K562 (cell line): ENCODE data around the gene SPZ1. TPM values are rescaled to one million over a fixed set of nuclear protein-coding genes. Genes with fewer than 3 reads are reported as not detected.

ENCODE experiments used
- ATAC-seq: fragments of 200-7000 bp; cut with Tn5 transposase; 3 replicates; pipeline ENCODE4 v1.9.1; 2020; ENCODE audit warnings: moderate library complexity
- BruUV-seq: library from RNA; stranded (reverse); fragments of 400-500 nt; replicated peaks from 2 replicates; lab custom pipeline; 2021; lab: Mats Ljungman, UMichigan
- CTCF ChIA-PET: fragments of 300-600 bp; formaldehyde crosslinking; extraction: SDS; loops from one replicate; lab custom pipeline; 2021; ENCODE audit warnings: low intra/inter-chr PET ratio; lab: Yijun Ruan, JAX
- POLR2A ChIA-PET: fragments of 300-600, 350-650 bp; sonication (Branson Sonifier 250); formaldehyde crosslinking; extraction: SDS; loops from one replicate; lab custom pipeline; 2021; ENCODE audit warnings: antibody characterized with exemption, inconsistent platforms; lab: Yijun Ruan, JAX
- DNase-seq, 4 experiments: peaks; one replicate each; pipeline versions ENCODE4 v3.0.0 to v3.0.0-alpha.2; 2011 to 2018; ENCODE audit warnings: low spot score in 3 of 4, mixed read lengths in 3 of 4; ENCODE audit errors: extremely low read depth in 1 of 4
- FAIRE-seq: peaks from 2 replicates; lab custom pipeline; 2011; peaks lifted over from hg19 to GRCh38; lab: Jason Lieb, UNC
- H2AFZ ChIP-seq: 2 replicates; pipeline ENCODE4 v1.6.0; 2011; ENCODE audit warnings: low read depth, low read length, control low read depth, inconsistent platforms
- H3K27ac ChIP-seq: fragments of 200-600 bp; 3 replicates; pipeline ENCODE4 v1.8.0; 2011; ENCODE audit warnings: low read depth, mild to moderate bottlenecking, control low read depth, inconsistent platforms, low read length, moderate library complexity, mixed read lengths; ENCODE audit errors: extremely low read depth
- H3K27me3 ChIP-seq, 2 experiments: fragments of 300-600 bp in 1 of 2; 2 replicates in 1 of 2; 3 replicates in 1 of 2; pipeline versions ENCODE4 v1.6.0 to v1.8.0; 2011; ENCODE audit warnings: inconsistent platforms in 2 of 2, low read length in 2 of 2, mild to moderate bottlenecking in 1 of 2, mixed read lengths in 1 of 2, moderate library complexity in 1 of 2; ENCODE audit not compliant: control insufficient read depth in 2 of 2, insufficient read depth in 2 of 2
- H3K36me3 ChIP-seq: fragments of 300-600 bp; 3 replicates; pipeline ENCODE4 v1.8.0; 2011; ENCODE audit warnings: mild to moderate bottlenecking, low read length, inconsistent platforms; ENCODE audit not compliant: control insufficient read depth, insufficient read depth
- H3K4me1 ChIP-seq, 2 experiments: fragments of 200-600 bp in 1 of 2; replicated peaks in 1 of 2; 2 replicates in 1 of 2; 3 replicates in 1 of 2; pipeline versions ENCODE4 v1.5.1 to v1.8.0; 2011; ENCODE audit warnings: inconsistent platforms in 2 of 2, low read length in 2 of 2, mild to moderate bottlenecking in 1 of 2, mixed read lengths in 1 of 2, moderate library complexity in 1 of 2; ENCODE audit not compliant: control insufficient read depth in 2 of 2, insufficient read depth in 2 of 2
- H3K4me2 ChIP-seq: 2 replicates; pipeline ENCODE4 v1.6.1; 2011; ENCODE audit warnings: low read length, control low read depth, inconsistent platforms, mixed read lengths; ENCODE audit not compliant: insufficient read depth
- H3K4me3 ChIP-seq: fragments of 200-600 bp; sonication (generic), shearing (Covaris generic); 2 replicates; pipeline ENCODE4 v1.5.1; 2016; ENCODE audit warnings: control low read depth, inconsistent platforms
- H3K79me2 ChIP-seq: fragments of 200-600 bp; 3 replicates; pipeline ENCODE4 v1.8.0; 2011; ENCODE audit warnings: low read length, inconsistent platforms; ENCODE audit not compliant: control insufficient read depth, insufficient read depth
- H3K9ac ChIP-seq, 2 experiments: 2 replicates each; pipeline versions ENCODE4 v1.6.0 to v1.6.1; 2011; ENCODE audit warnings: low read depth in 2 of 2, low read length in 2 of 2, control low read depth in 1 of 2, inconsistent platforms in 1 of 2, mild to moderate bottlenecking in 1 of 2, mixed read lengths in 1 of 2; ENCODE audit not compliant: insufficient read depth in 1 of 2
- H3K9me1 ChIP-seq: one replicate; pipeline ENCODE4 v1.6.0; 2011; ENCODE audit warnings: inconsistent platforms, mild to moderate bottlenecking, low read length, moderate library complexity; ENCODE audit not compliant: control insufficient read depth, insufficient read depth
- H3K9me3 ChIP-seq: replicated peaks from 2 replicates; pipeline ENCODE4 v1.5.1; 2011; ENCODE audit warnings: low read depth, low read length, inconsistent platforms; ENCODE audit not compliant: control insufficient read depth, insufficient read depth
- H4K20me1 ChIP-seq: replicated peaks from 2 replicates; pipeline ENCODE4 v1.6.1; 2011; ENCODE audit warnings: low read length, inconsistent platforms, mixed read lengths; ENCODE audit not compliant: control insufficient read depth, insufficient read depth
- ARID2 ChIP-seq: fragments of 450-650 bp; IDR thresholded peaks from 2 replicates; pipeline ENCODE4 v1.6.1; 2017; ENCODE audit warnings: antibody characterized with exemption, mild to moderate bottlenecking
- CTBP1 ChIP-seq: fragments of 450-650 bp; IDR thresholded peaks from 2 replicates; pipeline ENCODE4 v1.6.1; 2016; ENCODE audit warnings: borderline replicate concordance
- CTCF ChIP-seq, 3 experiments: IDR thresholded peaks in 2 of 3; conservative IDR thresholded peaks in 1 of 3; 2 replicates each; pipeline ENCODE4 v1.5.1; 2011 to 2012; ENCODE audit warnings: low read length in 3 of 3, mild to moderate bottlenecking in 3 of 3, control low read depth in 2 of 3, improper control_type of control experiment in 1 of 3, inconsistent platforms in 1 of 3, low read depth in 1 of 3, mixed read lengths in 1 of 3, moderate library complexity in 1 of 3; ENCODE audit not compliant: insufficient read depth in 2 of 3
- DIDO1 ChIP-seq: fragments of 450-650 bp; IDR thresholded peaks from 2 replicates; pipeline ENCODE4 v1.6.1; 2016; ENCODE audit warnings: low read depth, missing biosample characterization, missing genetic modification characterization
- ERF ChIP-seq: fragments of 450-650 bp; formaldehyde crosslinking; IDR thresholded peaks from 2 replicates; pipeline ENCODE4 v1.4.0; 2020; ENCODE audit warnings: mild to moderate bottlenecking, mixed read lengths
- FOXJ2 ChIP-seq: fragments of 200-800 bp; sonication (Bioruptor generic); IDR thresholded peaks from 2 replicates; pipeline ENCODE4 v1.6.1; 2016; ENCODE audit warnings: missing genetic modification characterization, missing compliant biosample characterization
- HNRNPL ChIP-seq: fragments of 200-400 bp; formaldehyde crosslinking; IDR thresholded peaks from 2 replicates; pipeline ENCODE4 v1.6.1; 2017; ENCODE audit warnings: low read depth, mild to moderate bottlenecking, low read length
- MYC ChIP-seq, 2 experiments: fragments of 250-450 bp in 1 of 2; sonication (Bioruptor Pico) in 1 of 2; IDR thresholded peaks; 2 replicates each; pipeline versions ENCODE4 v1.5.1 to v1.6.1; 2012 to 2021; ENCODE audit warnings: low read depth in 2 of 2, borderline replicate concordance in 1 of 2, improper control_type of control experiment in 1 of 2, low read length in 1 of 2, mild to moderate bottlenecking in 1 of 2, moderate library complexity in 1 of 2
- NCOA1 ChIP-seq: fragments of 450-650 bp; IDR thresholded peaks from 2 replicates; pipeline ENCODE4 v1.6.1; 2016; ENCODE audit warnings: low read depth
- RBFOX2 ChIP-seq: fragments of 200-400 bp; formaldehyde crosslinking; IDR thresholded peaks from 2 replicates; pipeline ENCODE4 v1.6.1; 2017; ENCODE audit warnings: low read depth, mild to moderate bottlenecking, low read length, moderate library complexity
- SIRT6 ChIP-seq: IDR thresholded peaks from one replicate; pipeline ENCODE4 v1.6.1; 2012; ENCODE audit warnings: low read depth, mild to moderate bottlenecking, control low read depth, inconsistent platforms, low read length, moderate library complexity
- SRSF7 ChIP-seq: fragments of 200-400 bp; formaldehyde crosslinking; optimal IDR thresholded peaks from 2 replicates; pipeline ENCODE3; 2017; ENCODE audit warnings: mild to moderate bottlenecking, low read depth, low read length
- SUPT5H ChIP-seq: fragments of 450-650 bp; IDR thresholded peaks from 2 replicates; pipeline ENCODE4 v1.6.1; 2016
- TSHZ1 ChIP-seq: fragments of 250-450 bp; sonication (Bioruptor Pico); IDR thresholded peaks from 2 replicates; pipeline ENCODE4 v1.4.0; 2020; ENCODE audit warnings: mild to moderate bottlenecking, moderate library complexity
- XRCC3 ChIP-seq: fragments of 450-650 bp; IDR thresholded peaks from 2 replicates; pipeline ENCODE4 v1.6.1; 2017; ENCODE audit warnings: mild to moderate bottlenecking, moderate library complexity
- ZNF134 ChIP-seq: fragments of 250-450 bp; sonication (Bioruptor Pico); conservative IDR thresholded peaks from 2 replicates; pipeline ENCODE4 v1.4.0; 2020
- ZNF140 ChIP-seq: fragments of 250-450 bp; sonication (Bioruptor Pico); IDR thresholded peaks from 2 replicates; pipeline ENCODE4 v1.8.0; 2021; ENCODE audit warnings: moderate library complexity, mild to moderate bottlenecking, inconsistent platforms
- ZNF445 ChIP-seq: fragments of 250-450 bp; sonication (Bioruptor Pico); IDR thresholded peaks from 2 replicates; pipeline ENCODE4 v1.4.0; 2020; ENCODE audit warnings: low read depth, mild to moderate bottlenecking, moderate library complexity
- ZNF830 ChIP-seq: fragments of 250-450 bp; sonication (Bioruptor Pico); IDR thresholded peaks from 2 replicates; pipeline ENCODE4 v1.5.0; 2021; ENCODE audit warnings: mild to moderate bottlenecking
- ZSCAN32 ChIP-seq: fragments of 450-650 bp; formaldehyde crosslinking; IDR thresholded peaks from 2 replicates; pipeline ENCODE4 v1.4.0; 2020; ENCODE audit warnings: mild to moderate bottlenecking, moderate library complexity
- WGBS: fragments of 100-300 bp; shearing (Covaris generic); methylation state at CpG from one replicate; pipeline ENCODE4 v1.1.6; 2016; ENCODE audit warnings: low coverage, mixed read lengths; ENCODE audit not compliant: insufficient coverage; ENCODE audit errors: missing lambda C conversion rate; 5-methylcytosine and 5-hydroxymethylcytosine counted together
- in situ Hi-C: fragments of 300-500 bp; cut with MboI; formaldehyde crosslinking; loops from 4 replicates; pipeline ENCODE4 v1.15.0; 2018; ENCODE audit warnings: inconsistent platforms, mixed read lengths
- intact Hi-C: fragments of 100-400 bp; cut with micrococcal nuclease; formaldehyde crosslinking; loops from 2 replicates; pipeline ENCODE4 v1.14.2; 2022
- polyA plus RNA-seq, 8 experiments: library from polyadenylated mRNA; depleted of rRNA in 4 of 8; stranded (reverse) in 5 of 8; unstranded in 3 of 8; fragments of >200 nt; fragmentation: Nextera tagmentation in 2 of 8; fragmentation: Illumina TruSeq in 1 of 8; extraction: Ambion mirVana in 2 of 8; extraction: Trizol in 1 of 8; gene quantifications; 2 replicates each; pipeline versions ENCODE4 v1.2.1 to v1.2.3, GENCODE V29; 2011 to 2014; ENCODE audit warnings: inconsistent platforms in 1 of 8, missing spikeins in 1 of 8
- total RNA-seq, 7 experiments: library from RNA; depleted of rRNA in 6 of 7; stranded (reverse); fragments of >200 nt in 6 of 7; fragmentation: Illumina TruSeq in 2 of 7; extraction: Trizol in 2 of 7; gene quantifications; 2 replicates each; pipeline versions ENCODE4 v1.2.1 to v1.2.3, GENCODE V29; 2011 to 2021; ENCODE audit warnings: low replicate concordance in 1 of 7

The SPZ1 gene
- total and polyA plus RNA-seq, 9 of the 15 experiments (the other 6 are each of a cell fraction or from before 2014, with no cell fraction given): not detected

- H2AFZ ChIP-seq: no peak overlapping the region
- FAIRE-seq: no peak
- POLR2A ChIA-PET: no interaction called here
- no peak overlapping the region for H3K9ac ChIP-seq
- H3K4me1 ChIP-seq: no peaks in the 10 kb centered on the region
- H3K36me3 ChIP-seq: no peaks in the 10 kb centered on the region
- CTCF ChIA-PET: no interaction called here
- intact Hi-C loops (no loop called here), in situ Hi-C loops (no loop called here)
- H3K79me2 ChIP-seq: no peaks in the 10 kb centered on the region
- DNase-seq: no peak
- H3K27me3 ChIP-seq: peaks cover 3 to 17% of the 10 kb centered on the region in 2 experiments; a peak in 3 of 5 replicates
- no peak overlapping the region for H3K27ac ChIP-seq
- WGBS: 0% methylated on average over 3 of the region's 3 CpGs
- no TSS peak for BruUV-seq
- no peaks in the 10 kb centered on the region for H3K9me1 ChIP-seq
- no peaks in the 10 kb centered on the region for H3K9me3 ChIP-seq
- H4K20me1 ChIP-seq: no peaks in the 10 kb centered on the region
- H3K4me2 ChIP-seq: no peak overlapping the region
- TF ChIP-seq ZNF445 (CRISPR knock-in tag): no peak
- TF ChIP-seq SRSF7: no peak
- no peak for TF ChIP-seq FOXJ2 (tag)
- no peak for TF ChIP-seq XRCC3
- TF ChIP-seq HNRNPL: no peak
- TF ChIP-seq ZSCAN32 (CRISPR knock-in tag): no peak
- TF ChIP-seq SIRT6: no peak
- no peak for TF ChIP-seq CTBP1
- no peak for TF ChIP-seq ZNF830 (CRISPR knock-in tag)
- TF ChIP-seq CTCF (IDR thresholded peaks at IDR 0.05 in 2 of 3, conservative IDR thresholded peaks at IDR 0.05 in 1 of 3; ENCODE audit: insufficient read depth in 2 of 3, low read depth in 1 of 3, low read length in 3 of 3): no peak
- TF ChIP-seq DIDO1 (tag): no peak
- no peak for TF ChIP-seq SUPT5H
- TF ChIP-seq ZNF134 (CRISPR knock-in tag): no peak
- no peak for TF ChIP-seq MYC (IDR thresholded peaks at IDR 0.05; ENCODE audit: low read depth, low read length)
- no peak for TF ChIP-seq MYC (CRISPR knock-in tag; IDR thresholded peaks at IDR 0.05; ENCODE audit: borderline replicate concordance, low read depth)
- no peak for TF ChIP-seq ZNF140 (CRISPR knock-in tag)
- TF ChIP-seq ERF (CRISPR knock-in tag): no peak
- TF ChIP-seq RBFOX2: no peak
- no peak for TF ChIP-seq TSHZ1 (CRISPR knock-in tag)
- TF ChIP-seq NCOA1: no peak
- no peak for TF ChIP-seq ARID2
- TF ChIP-seq, all 486 proteins: peak for 0
- no peak overlapping the region for H3K4me3 ChIP-seq
- no peak for ATAC-seq
Measured at GRCh38 chr5:80282054-80282453, 37.7 kb upstream of the SPZ1 start.
